GM19455 (cell line): ENCODE results near the gene OR6K3.

ENCODE experiments used
- ATAC-seq: cut with Tn5 transposase; IDR thresholded peaks from one replicate; pipeline ENCODE4 v1.9.1; 2021; ENCODE audit not compliant: unreplicated experiment

OR6K3 gene

GRCh38 chr1:158687037-158687436 lies 33.5 kb downstream of the OR6K3 start:
- no peak for ATAC-seq

GRCh38 chr1:158686111-158687009 lies 34.2 kb downstream of the OR6K3 start, which contains the start of gene SPTA1:
Gene SPTA1, minus strand, starts transcription at chr1:158686715. Its CDS starts 198 bp downstream, at chr1:158686517.
- ATAC-seq: no peak

GRCh38 chr1:158685085-158685484 lies 35.4 kb downstream of the OR6K3 start:
- no peak for ATAC-seq

GRCh38 chr1:158681606-158682005 lies 38.9 kb downstream of the OR6K3 start:
- no peak for ATAC-seq

GRCh38 chr1:158679289-158679688 lies 41.2 kb downstream of the OR6K3 start:
- no peak for ATAC-seq

GRCh38 chr1:158675563-158676323 lies 44.8 kb downstream of the OR6K3 start:
- ATAC-seq: no peak

- no peak for ATAC-seq
Measured at GRCh38 chr1:158674302-158674701, 46.2 kb downstream of the OR6K3 start.
